Measurements from ENCODE around the gene NGEF.
"Not testable (repeated sequence)": the region's sequence is repeated elsewhere in the genome, so short reads cannot be mapped to it uniquely, and the experiment has no call there.

The NGEF gene

GRCh38 chr2:233021771-233022170, 8.7 kb upstream of the NGEF start:
- no peak for DNase-seq (ENCODE audit: low read depth)

GRCh38 chr2:233020454-233020853, 7.4 kb upstream of the NGEF start:
- no peak for DNase-seq (ENCODE audit: low read depth)

GRCh38 chr2:233019610-233020009, 6.6 kb upstream of the NGEF start:
- not testable (repeated sequence) for DNase-seq (ENCODE audit: low read depth)

- no peak for DNase-seq (ENCODE audit: low read depth)
Observed at GRCh38 chr2:233017947-233018346, 4.9 kb upstream of the NGEF start.

GRCh38 chr2:233015019-233015645, 2.1 kb upstream of the NGEF start:
- DNase-seq (ENCODE audit: low read depth), result no peak

- no peak for DNase-seq (ENCODE audit: low read depth)
Observed at GRCh38 chr2:233013650-233014049, 594 bp upstream of the NGEF start.

- DNase-seq (ENCODE audit: low read depth), result no peak
Observed at GRCh38 chr2:233012301-233012971, 620 bp downstream of the NGEF start.

GRCh38 chr2:233011702-233012131, 1.3 kb downstream of the NGEF start:
- no peak for DNase-seq (ENCODE audit: low read depth)

GRCh38 chr2:233011268-233011650, 1.8 kb downstream of the NGEF start:
- DNase-seq (ENCODE audit: low read depth), result no peak

GRCh38 chr2:233010569-233011267, 2.3 kb downstream of the NGEF start:
- no peak for DNase-seq (ENCODE audit: low read depth)

GRCh38 chr2:233009661-233010060, 3.4 kb downstream of the NGEF start:
- no peak for DNase-seq (ENCODE audit: low read depth)

- DNase-seq (ENCODE audit: low read depth), result no peak
Observed at GRCh38 chr2:233007739-233008138, 5.3 kb downstream of the NGEF start.

GRCh38 chr2:233007270-233007669, 5.8 kb downstream of the NGEF start:
- DNase-seq (ENCODE audit: low read depth), result no peak

GRCh38 chr2:233006648-233007047, 6.4 kb downstream of the NGEF start:
- DNase-seq (ENCODE audit: low read depth), result no peak

- DNase-seq (ENCODE audit: low read depth), result no peak
Observed at GRCh38 chr2:233005096-233005495, 8.0 kb downstream of the NGEF start.

- DNase-seq (ENCODE audit: low read depth), result no peak
Observed at GRCh38 chr2:233003658-233004555, 9.1 kb downstream of the NGEF start.

- DNase-seq (ENCODE audit: low read depth), result no peak
Observed at GRCh38 chr2:233002829-233003657, 10.0 kb downstream of the NGEF start.

GRCh38 chr2:233000886-233001750, 11.9 kb downstream of the NGEF start:
- DNase-seq (ENCODE audit: low read depth), result no peak

GRCh38 chr2:232999354-232999753, 13.7 kb downstream of the NGEF start:
- no peak for DNase-seq (ENCODE audit: low read depth)

GRCh38 chr2:232998666-232998985, 14.4 kb downstream of the NGEF start:
- DNase-seq (ENCODE audit: low read depth), result no peak

All from activated T-helper 1 cell treated with Interleukin-2 at 50 U/mL for 16 hours (primary cell).